NOMO-1 treated with DMSO at 0.1 percent for 48 hours (cell line): Measurements from ENCODE around the gene SLC9C1.

Experiments used
- DNase-seq: peaks from one replicate; lab custom pipeline; 2025; ENCODE audit not compliant: unreplicated experiment; lab: John Stamatoyannopoulos, UW

SLC9C1 gene

DNA sequence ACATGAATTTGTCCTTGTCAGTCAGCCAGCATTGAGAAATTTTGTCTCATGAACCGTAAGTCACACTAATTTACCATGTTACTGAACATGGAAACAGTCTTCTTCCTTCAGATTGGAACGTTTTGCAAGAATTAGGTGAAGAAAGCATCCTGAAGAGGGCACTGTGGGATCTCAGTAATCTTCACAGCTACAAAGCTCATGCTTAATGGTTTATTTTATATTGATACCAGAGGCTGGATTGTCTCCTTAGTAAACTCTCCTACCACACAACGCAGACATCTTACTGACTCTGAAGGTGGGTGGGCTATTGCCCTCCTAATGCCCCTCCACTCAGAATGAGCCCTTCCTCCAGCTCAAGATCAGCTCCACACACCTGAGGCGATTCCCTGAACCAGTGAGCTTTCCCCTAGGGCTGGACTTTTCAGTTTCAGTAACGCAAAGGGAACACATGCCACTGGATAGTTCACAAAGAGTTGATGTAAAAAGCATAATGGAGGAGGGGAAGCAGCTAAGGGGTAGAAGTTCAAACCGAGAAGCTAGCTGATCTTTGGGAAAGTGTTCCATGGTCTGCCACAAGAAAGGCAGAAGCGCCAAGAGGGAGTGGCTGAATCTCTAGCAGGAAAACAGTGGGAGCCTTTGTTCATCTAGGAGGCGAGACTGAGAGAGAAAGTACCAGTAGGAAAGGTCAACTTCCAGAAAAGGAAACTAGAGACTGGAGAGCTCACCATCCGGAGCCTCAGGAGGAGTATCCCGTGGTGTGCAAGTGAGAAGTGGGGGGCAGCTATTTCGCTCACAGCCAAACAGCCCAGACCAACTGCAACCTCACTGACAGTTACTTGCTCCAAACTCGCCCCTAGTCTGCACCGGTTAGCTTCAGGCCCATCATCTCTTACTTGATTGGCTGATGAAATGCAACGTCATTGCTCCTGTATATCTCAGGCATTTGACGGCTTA lies at the start of gene SLC9C1:
Gene SLC9C1, minus strand, starts transcription at position 849 of the 954 bp plus-strand sequence. CDS start 7,425 bp downstream, outside the sequence.
- peak; percentile 86 for DNase-seq

DNA sequence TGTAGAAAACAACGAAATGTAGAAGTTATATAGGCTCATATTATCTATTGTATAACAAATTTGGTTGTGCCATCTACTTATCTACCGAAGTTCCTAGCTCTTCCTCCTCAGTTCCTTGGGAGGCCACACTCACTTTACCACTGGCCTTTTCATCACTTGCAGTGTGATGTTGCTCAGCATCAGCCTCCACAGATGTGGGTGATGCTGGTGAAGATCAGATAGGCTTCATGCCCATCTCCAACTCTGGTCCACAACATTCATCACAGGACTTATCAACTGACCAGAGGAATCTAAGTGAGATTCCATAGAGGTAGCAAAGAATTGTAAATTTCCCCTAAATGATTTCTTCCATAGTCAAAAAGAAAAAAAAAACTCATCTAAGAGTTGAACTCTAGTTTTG lies 47.4 kb upstream of the SLC9C1 start:
- DNase-seq: no peak

DNA sequence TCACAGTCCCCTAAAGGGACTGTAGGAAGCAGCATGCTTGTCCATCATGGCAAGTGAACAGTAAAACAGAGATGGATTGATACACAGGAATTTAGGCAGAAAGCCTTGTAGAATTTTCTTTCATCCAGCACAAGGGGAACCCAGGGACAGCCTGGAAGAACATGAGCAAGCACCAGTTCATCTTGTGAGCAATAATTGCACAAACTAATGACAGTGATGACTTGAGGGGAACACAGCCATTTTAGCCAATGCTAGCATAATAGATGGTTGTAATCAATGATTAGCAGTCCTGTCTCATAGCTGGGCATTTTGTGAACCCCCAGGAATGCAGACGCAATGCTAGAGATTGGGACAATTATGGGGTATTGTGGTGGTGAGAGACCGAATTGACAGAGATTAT lies 45.6 kb upstream of the SLC9C1 start:
- no peak for DNase-seq

DNA sequence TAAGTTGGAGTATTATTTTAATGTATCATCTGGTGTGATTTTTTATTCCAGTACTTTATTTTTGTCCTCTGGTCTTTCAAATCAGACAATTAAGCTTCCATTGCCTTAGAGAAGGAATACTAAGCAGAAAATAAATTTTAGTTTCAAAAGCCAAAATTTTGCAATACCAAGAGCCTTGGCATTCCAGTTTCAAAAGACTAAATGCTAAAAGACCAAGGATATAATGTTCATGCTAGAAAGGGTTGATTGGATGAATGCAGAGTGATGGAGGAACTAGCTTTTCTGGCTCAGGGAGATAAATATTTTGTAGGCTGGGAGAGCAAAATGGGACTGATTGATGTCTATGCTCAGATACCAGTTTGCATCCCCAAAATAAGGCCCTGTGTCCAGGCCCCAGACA lies 45.1 kb upstream of the SLC9C1 start:
- DNase-seq: no peak

DNA sequence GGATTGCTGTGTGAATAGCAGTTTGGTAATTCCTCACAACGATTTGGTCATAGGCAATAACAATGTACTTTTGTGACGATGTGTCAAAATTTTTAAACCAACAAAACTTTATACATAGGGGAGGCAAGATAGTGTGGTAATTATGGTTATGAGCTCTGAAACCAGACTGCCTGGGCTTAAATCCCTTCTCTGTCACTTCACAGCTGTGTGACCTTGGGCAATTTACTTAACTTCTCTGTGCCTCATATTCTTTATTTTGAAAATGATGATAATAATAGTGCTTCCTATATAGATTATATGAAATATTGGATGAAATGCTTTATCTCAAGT lies 44.7 kb upstream of the SLC9C1 start:
- DNase-seq: no peak

DNA sequence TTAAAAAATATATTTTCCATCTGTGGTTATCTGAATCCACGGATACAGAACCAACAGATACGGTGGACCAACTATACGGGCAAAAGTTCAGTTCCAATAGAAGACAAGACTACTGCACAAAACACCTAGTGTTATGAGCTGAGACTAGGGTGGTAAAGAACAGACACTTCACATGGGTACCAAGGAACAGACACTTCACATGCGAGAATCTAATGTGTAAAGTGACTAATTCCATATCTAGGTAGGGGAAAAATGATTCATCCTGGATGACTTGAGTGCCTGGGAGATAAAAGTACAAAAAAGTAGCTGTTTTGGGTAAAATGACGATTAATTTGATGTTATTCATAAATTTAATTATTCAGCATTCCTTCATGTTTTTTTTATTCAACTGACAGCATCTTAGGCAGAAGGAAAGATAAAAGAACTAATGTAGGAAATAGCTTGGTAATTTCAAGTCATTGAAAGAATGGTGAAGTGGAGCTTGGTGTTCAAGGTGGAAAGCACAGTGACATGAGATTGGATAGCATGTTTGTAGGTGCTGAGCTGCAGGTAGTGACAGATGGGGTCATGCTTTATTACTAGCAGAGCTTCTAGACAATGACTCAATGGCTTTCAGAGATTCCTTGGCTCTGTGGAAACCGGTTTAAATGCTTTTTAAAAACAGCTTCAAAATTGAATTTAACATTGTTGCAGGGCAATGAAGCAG lies 44.2 kb upstream of the SLC9C1 start:
- DNase-seq: no peak

DNA sequence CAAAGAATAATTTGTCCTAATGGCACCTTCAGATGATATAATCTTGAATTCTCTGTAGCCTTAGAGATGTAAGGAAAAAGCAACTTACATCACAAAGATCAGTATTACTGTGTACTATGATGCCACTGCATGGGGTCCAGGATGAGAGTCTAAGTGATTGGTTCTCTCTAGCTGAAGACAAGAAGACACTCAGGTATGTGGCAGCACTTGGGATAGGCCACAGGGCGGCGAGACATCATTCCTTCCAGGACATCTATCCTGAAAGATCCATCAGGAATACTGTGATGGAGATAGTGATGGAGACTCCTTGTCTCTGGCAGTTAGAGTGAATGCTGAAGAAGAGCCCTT lies 41.4 kb upstream of the SLC9C1 start:
- DNase-seq: no peak

DNA sequence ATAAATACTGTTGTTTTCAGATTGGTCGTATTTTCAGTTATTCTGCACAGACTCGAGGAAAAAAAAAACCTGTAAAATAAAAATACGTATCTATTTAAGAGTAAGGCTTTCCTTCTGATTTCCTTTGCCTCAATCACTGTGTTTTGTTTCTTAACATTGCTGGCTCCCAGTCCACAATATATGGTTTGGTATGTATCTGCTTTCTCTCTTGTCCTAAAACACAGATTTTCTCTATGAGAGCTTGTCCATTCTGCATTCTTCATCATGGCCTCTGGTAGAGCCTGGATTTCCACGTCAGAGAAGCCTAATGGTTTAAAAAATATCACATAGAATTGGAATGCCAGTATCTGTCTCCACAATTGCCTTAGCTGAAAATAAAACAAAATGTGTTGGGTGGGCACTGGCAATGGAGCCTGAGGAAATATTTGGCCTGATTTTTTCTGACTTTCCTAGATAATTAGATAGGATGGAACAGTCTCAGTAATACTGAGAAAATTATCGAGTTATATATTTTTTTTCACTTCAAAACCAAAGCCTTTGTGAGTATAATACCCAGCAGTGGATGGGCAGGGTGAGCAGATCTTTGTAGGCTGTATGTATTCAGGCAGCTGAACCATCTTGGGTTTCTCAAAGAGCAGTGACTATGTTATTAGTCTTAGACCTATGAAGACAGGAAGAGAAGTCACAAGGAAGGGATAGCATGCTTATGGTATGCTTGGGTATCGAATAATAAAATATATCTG lies 40.8 kb upstream of the SLC9C1 start:
- no peak for DNase-seq

DNA sequence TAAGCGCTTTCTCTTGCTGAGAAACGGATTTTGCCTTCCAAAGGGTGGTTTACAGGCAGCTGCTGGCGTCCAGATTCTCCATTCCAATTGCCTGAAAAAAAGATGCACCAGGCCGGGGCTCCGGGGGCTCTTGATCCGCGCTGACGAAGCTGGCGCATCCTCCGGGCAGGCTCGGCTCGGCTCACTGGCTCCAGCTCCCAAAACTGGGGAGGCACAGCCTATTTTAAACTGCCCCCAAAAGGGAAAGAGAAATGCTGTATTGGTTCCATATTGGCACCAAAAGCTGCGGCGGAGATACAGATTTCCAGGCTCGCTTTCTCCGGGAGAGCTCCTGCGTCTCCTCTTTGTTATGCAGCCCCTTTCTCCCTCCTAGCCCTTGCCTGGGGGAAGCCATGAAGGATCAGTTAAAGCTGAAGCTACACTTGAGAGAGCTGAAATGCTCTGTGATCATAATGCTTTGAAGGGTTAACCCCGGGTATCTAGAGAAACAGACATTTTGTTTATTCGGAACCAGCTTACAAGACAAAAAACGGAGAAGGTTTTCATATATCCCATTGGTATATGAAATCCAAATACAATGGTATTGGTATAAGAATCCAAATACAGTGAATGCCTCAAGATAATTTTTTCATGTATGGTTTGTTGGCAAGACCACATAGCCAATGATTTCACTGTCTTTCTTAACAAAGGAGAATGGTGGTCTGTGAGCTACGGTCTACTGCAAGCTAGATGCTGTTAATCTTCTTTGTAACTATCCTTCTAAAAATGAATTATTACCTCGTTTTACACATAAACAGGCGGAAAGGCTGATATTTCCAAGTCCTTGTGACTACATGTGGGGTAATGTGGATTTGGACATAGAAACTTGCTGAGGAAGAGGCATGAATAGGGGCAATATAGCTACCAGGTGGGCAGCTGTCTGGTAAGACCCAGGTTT lies 39.6 kb upstream of the SLC9C1 start:
- no peak for DNase-seq

DNA sequence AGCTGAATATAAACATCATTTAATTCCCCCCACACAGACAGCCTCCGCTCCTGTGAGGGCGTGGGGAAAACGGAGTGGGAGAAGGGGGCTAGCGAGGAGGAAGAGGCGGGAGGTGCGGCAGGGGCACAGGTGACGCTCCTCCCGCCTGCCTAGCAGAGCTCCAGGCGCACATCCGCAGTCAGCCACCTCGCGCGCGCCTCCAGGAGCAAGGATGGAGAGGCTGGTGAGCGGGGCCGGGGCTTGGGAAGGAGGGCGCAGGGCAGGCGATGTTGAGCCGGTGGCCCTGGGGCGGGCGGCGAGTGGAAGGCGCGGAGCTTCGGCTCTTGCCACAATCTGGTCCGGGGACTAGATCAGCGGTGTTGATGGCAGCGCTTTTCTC lies 39.0 kb upstream of the SLC9C1 start, which contains the start of gene CD200:
Gene CD200, plus strand, starts transcription at position 155 of the 379 bp plus-strand sequence. Its CDS starts 57 bp downstream, at position 212.
- no peak for DNase-seq

DNA sequence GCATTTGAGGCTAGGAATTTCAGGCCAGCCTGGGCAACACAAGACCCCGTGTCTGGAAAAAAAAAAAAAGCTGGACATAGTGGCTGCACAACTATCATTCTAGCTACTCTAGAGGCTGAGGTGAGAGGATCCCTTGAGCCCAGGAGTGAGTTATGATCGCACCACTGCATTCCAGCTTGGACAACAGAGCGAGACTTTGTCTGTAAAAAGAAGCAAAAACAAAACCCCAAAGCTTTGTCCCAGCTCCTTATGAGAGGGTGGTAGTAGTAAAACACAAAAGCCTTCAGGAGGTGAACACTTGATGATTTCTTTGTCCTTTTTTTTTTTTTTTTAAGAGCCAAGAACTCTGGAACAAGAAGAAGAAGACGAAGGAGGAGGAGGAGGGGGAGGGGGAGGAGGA lies 37.8 kb upstream of the SLC9C1 start:
- no peak for DNase-seq

DNA sequence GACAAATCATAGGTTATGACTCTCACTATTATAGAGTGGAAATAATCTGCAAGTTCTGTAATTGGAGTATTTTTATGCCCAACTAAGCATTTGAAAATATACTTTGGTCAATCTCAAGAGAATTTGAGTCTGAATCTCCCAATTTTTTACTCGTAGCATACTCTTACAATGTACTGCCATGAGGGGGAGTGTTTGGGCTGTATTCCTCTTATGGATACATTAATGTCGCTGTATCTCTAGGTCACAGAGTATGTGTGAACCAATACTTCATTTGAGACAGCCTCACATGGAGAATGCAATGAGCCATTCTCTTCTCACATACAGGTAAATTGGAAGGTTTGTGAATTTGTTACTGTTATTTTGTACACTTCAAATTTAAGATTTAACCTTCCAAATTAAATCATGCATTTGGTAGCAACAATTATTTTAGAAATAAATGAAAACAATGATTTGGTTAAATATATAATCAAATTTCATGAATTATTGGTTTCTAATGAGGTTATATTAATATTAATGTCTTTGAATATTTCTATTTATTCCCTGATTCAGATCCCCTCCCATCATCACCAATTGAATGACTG lies 33.4 kb upstream of the SLC9C1 start:
- DNase-seq: peak; percentile 83

DNA sequence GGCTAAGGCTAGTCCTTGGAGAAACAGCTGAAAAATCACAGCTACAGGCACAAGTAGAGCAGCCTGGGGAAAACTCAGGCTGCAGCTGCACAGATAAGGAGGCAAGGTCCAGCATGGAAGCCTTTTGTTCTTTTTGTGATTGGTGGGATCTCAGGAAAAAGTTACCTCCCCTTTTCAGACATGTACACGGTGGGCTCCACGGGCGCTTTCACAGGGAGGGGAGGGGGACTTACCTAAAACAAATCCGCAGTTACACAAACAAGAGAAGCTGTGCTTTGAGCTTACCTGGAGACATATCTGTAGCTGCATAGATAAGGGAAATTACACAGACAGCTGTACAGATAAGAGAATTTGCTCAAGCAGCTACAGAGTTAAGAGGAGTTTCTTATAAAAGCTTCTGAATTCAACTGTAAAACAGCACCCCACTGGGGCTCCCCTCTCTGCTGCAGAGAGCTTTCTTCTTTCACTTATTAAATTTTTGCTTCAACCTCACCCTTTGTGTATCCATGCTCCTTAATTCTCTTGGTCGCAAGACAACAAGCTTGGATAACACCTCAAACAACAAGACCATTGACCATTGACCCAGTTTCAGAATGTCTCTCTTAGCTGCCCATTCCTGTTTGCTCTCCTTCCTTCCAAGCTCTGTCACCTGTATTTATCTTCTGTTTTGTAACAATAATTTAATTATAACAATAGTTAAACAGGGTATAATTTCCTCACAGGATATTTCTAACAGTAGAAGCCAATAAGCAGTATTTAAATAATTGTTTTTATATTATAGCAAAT lies 28.0 kb upstream of the SLC9C1 start:
- no peak for DNase-seq

DNA sequence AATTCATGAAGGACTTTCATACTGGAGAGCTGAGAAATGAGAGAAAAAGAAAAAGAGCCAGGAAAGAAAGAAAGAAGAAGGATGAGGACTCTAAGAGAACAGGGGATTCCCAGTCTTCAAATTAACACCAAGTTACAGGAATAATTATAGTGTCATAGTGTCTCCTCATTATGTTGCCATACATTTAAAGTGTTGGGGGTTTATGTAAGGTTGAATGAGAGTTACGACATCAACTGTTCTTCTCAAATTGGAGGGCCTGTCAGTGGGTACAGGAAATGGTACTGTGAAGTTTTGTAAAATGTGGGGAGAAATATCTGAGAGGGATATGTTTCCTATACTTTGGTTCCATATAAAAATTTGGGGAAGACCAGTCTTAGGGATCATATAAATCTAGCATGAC lies 26.7 kb upstream of the SLC9C1 start:
- peak; percentile 80 for DNase-seq

DNA sequence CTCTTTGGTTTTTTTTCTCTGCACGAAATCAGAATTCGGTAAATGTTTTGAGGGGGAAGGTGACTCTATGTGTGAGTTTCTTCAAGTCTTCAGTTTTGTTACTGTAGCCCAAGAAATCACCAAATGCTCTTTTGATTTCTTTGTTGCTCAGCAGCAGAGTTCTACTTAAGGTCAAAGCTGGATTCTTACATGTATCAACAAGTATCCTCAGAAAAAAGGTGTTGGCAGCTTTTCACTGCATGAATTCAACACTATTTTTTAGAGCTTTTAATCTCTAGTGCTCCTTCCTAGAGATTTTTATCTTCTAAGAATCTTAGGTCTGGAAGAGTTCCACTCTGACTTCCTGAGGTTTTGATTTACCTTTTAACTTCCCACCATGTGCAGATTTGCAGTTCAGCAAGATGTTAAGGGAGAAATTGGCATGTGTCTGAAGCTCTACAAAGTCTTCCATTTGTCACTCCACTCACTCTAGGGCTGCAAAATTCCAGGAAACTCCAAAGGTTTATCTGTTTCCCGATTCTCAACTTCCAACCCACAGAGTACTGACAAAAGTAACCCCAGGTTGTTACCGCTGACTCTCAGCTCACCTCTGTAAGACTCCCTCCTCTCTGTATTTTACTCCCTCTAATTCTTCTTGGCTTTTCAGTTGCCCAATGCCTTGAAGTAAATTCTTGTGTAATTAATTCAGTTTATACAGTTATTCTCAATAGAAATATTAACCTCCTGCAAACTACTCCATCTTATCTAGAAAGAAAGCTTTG lies 25.7 kb upstream of the SLC9C1 start:
- no peak for DNase-seq

DNA sequence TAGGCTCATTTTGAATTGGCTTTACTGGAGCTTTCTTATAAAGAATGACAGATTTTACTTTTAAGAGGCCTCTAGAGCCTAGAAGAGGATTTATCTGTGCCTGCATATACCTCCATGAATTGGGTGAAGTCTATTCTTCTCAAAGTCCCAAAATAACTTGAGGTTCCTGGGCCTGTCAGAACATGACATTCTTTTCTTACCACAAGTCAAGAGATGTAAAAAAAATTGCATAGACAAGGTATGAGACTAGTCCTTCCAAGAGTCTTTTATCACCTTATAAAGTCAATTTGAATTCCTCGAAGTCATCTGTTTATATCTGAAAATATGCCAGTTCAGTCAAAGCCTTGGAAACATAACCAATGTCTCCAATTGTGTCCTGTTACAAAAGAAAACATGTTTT lies 21.8 kb upstream of the SLC9C1 start:
- no peak for DNase-seq

DNA sequence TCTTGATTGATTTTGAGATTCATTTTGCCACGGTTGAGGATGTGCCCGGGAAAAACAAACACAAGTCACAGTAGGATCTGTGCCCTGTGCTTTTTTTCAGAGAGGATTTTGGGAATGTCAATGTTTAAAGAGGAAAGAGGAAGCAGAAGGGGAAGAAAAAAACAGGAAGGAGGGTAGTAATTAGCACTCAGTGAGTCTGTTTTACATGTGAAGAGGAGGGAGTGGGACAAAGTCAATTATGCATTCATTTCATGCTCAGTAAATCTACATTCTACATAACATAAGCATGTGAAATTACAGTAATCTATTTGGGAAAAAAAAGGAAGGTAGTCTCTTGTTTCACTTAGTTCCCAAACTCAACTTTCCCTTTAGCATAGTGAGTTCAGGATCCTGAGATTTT lies 20.6 kb upstream of the SLC9C1 start:
- no peak for DNase-seq

DNA sequence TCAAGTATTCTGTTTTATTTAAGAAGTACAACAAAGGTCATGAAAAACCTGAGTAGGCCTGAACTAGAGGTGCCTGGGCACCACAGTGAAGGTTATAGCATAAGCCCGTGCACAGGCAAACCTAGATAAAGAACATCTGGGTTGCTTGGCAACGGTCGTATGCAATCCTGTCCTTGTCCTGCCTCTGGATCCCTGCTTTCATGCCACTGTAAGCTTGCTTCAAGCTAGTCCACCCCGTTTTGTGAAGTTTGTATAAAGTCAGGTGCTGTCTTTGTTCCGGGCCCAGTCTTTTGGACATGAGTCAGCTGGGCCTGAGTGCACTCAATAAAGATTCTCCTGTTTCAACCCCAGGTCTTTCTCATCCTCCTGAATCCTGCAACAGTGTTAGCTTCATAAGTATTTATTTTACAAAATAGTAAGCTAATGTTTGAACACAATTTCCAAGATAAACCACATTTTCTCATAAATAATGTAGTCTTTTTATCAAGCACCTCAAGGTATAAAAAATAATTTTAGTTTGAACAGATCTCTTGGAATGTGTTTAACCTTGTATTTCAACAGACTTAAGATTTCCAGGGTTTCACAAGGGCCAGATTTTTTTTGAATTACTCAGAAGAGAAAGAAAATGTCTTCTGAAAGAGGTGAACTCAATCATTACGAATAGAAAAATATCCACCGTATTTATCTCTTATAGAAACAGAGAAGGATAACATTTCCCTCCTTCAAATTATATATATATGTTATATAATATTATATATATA lies 14.3 kb upstream of the SLC9C1 start:
- no peak for DNase-seq
